ENCODE data around the gene KRTAP10-2. TPM values are rescaled to one million over a fixed set of nuclear protein-coding genes. Genes with fewer than 3 reads are reported as not detected.

Gene KRTAP10-2
- total and polyA plus RNA-seq, 2 donors (not counting 1 experiment from before 2014, with no cell fraction given) = not detected

DNA sequence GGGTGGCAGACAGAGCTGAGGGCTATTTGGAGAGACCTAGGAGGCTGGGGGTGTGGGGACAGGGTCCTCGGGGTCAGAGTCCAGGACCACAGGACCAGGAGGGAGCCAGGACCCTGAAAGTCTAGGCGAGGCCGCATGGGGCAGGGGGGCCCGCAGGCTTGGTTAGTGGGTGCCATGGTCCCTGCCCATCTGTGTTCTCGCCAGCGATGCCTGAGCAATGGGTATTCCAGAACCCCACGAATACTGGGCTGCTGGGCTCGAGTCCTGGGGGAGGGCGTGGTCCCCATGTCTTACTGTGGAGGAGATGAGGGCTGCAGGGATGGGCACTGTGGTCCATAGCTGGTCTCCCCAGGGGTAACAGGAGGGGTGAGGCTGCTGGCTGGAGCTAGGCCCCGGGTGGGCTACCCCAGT lies 39.0 kb upstream of the KRTAP10-2 start:
- Histone ChIP-seq H3K4me2 (ENCODE audit: extremely low read depth, insufficient read depth, low read length) (no peak overlapping the region), H3K27me3 (ENCODE audit: control insufficient read depth, insufficient read depth, low read length) (peaks cover 4% of the 10 kb centered on the region), H3K79me2 (ENCODE audit: control insufficient read depth, insufficient read depth, low read length) (no peaks in the 10 kb centered on the region), H4K20me1 (ENCODE audit: control insufficient read depth, extremely low read depth, insufficient read depth, low read length) (no peaks in the 10 kb centered on the region), H2AFZ (ENCODE audit: low read length) (no peak overlapping the region), H3K27ac (ENCODE audit: insufficient read depth, low read length) (no peak overlapping the region), H3K36me3 (ENCODE audit: control insufficient read depth, insufficient read depth, low read length) (no peaks in the 10 kb centered on the region), H3K9me3 (ENCODE audit: control insufficient read depth, insufficient read depth, low read depth, low read length) (no peaks in the 10 kb centered on the region), H3K4me1 (ENCODE audit: control insufficient read depth, extremely low read depth, insufficient read depth, low read length) (no peaks in the 10 kb centered on the region), H3K9ac (ENCODE audit: insufficient read depth, low read length) (no peak overlapping the region), H3K4me3 (replicated peaks in 1 of 4; ENCODE audit: control extremely low read depth in 1 of 4, insufficient read depth in 1 of 4, low read depth in 3 of 4, low read length in 4 of 4) (no peak overlapping the region)
- DNase-seq (ENCODE audit: low read depth in 2 of 2) = no peak
- TF ChIP-seq, protein P1, sequence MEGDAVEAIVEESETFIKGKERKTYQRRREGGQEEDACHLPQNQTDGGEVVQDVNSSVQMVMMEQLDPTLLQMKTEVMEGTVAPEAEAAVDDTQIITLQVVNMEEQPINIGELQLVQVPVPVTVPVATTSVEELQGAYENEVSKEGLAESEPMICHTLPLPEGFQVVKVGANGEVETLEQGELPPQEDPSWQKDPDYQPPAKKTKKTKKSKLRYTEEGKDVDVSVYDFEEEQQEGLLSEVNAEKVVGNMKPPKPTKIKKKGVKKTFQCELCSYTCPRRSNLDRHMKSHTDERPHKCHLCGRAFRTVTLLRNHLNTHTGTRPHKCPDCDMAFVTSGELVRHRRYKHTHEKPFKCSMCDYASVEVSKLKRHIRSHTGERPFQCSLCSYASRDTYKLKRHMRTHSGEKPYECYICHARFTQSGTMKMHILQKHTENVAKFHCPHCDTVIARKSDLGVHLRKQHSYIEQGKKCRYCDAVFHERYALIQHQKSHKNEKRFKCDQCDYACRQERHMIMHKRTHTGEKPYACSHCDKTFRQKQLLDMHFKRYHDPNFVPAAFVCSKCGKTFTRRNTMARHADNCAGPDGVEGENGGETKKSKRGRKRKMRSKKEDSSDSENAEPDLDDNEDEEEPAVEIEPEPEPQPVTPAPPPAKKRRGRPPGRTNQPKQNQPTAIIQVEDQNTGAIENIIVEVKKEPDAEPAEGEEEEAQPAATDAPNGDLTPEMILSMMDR (conservative IDR thresholded peaks at IDR 0.05 in 1 of 2, IDR thresholded peaks at IDR 0.05 in 1 of 2; ENCODE audit: low read depth in 1 of 2, low read length in 2 of 2) = no peak

DNA sequence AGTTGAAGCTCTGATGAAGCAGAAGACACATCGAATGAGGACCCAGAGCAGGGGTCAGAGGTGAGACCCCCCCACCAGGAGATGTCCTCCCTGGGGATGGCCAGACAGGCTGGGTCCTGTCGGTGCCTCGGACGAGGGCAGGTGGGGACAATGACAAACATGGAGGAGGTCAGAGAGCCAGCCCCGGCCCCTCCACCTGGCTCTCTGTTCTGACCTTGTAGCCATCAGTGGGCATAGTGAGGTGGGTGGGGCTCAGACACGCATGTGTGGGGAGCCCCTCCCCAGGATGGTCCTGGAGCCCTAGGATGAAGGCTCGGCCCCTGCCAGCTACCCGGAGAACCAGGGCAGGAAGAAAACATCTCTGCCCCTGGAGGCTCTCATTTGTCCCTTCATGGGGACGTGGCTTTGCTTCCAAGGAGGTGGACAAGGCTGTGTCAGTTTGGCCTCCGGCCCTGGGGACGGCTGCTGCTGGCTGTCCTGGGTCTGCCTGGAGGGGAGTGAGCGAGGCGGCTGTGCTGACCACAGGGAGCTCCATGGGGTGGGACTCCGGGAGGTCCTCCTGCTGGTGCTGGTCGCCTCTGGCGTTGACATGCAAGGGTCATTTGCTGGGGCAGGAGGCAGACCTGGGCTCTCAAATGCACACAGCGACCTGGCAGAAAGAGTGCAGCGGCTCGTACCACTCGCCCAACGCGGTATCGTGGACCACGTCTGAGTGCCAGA lies 38.4 kb upstream of the KRTAP10-2 start:
- DNase-seq (ENCODE audit: low read depth in 2 of 2) = no peak
- H3K27me3 ChIP-seq (ENCODE audit: control insufficient read depth, insufficient read depth, low read length) = peaks cover 4% of the 10 kb centered on the region
- no peaks in the 10 kb centered on the region for H3K9me3 ChIP-seq (ENCODE audit: control insufficient read depth, insufficient read depth, low read depth, low read length)
- H3K79me2 ChIP-seq (ENCODE audit: control insufficient read depth, insufficient read depth, low read length) = no peaks in the 10 kb centered on the region
- H4K20me1 ChIP-seq (ENCODE audit: control insufficient read depth, extremely low read depth, insufficient read depth, low read length) = no peaks in the 10 kb centered on the region
- H3K27ac ChIP-seq (ENCODE audit: insufficient read depth, low read length) = no peak overlapping the region
- H3K4me2 ChIP-seq (ENCODE audit: extremely low read depth, insufficient read depth, low read length) = no peak overlapping the region
- H3K4me1 ChIP-seq (ENCODE audit: control insufficient read depth, extremely low read depth, insufficient read depth, low read length) = no peaks in the 10 kb centered on the region
- H2AFZ ChIP-seq (ENCODE audit: low read length) = no peak overlapping the region
- H3K4me3 ChIP-seq (replicated peaks in 1 of 4; ENCODE audit: control extremely low read depth in 1 of 4, insufficient read depth in 1 of 4, low read depth in 3 of 4, low read length in 4 of 4) = no peak overlapping the region
- no peaks in the 10 kb centered on the region for H3K36me3 ChIP-seq (ENCODE audit: control insufficient read depth, insufficient read depth, low read length)
- no peak overlapping the region for H3K9ac ChIP-seq (ENCODE audit: insufficient read depth, low read length)
- no peak for TF ChIP-seq EZH2 (IDR thresholded peaks at IDR 0.05; ENCODE audit: low read length, missing control alignments)
- TF ChIP-seq, protein P1 (conservative IDR thresholded peaks at IDR 0.05 in 1 of 2, IDR thresholded peaks at IDR 0.05 in 1 of 2; ENCODE audit: low read depth in 1 of 2, low read length in 2 of 2) = no peak

DNA sequence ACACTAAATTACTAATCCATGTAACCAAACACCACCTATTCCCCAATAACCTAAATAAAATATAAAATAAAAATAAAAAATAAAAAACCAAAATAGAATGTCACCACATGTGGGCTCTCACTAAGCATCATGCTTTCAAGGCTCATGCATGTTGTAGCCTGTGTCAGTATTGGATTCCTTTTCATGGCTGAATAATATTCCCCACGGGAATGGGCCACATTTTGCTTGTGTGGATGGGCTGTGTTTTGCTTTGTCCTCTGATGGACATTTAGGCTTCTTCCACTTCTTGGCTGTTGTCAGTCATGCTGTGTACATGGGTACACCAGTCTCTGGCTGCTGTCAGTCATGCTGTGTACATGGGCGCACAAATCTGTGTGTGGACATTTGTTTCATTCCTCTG lies 37.8 kb upstream of the KRTAP10-2 start:
- Histone ChIP-seq H3K9me3 (ENCODE audit: control insufficient read depth, insufficient read depth, low read depth, low read length) (no peaks in the 10 kb centered on the region), H3K4me2 (ENCODE audit: extremely low read depth, insufficient read depth, low read length) (no peak overlapping the region), H3K79me2 (ENCODE audit: control insufficient read depth, insufficient read depth, low read length) (no peaks in the 10 kb centered on the region), H3K36me3 (ENCODE audit: control insufficient read depth, insufficient read depth, low read length) (no peaks in the 10 kb centered on the region), H3K27me3 (ENCODE audit: control insufficient read depth, insufficient read depth, low read length) (peaks cover 4% of the 10 kb centered on the region), H3K27ac (ENCODE audit: insufficient read depth, low read length) (no peak overlapping the region), H3K4me1 (ENCODE audit: control insufficient read depth, extremely low read depth, insufficient read depth, low read length) (no peaks in the 10 kb centered on the region), H4K20me1 (ENCODE audit: control insufficient read depth, extremely low read depth, insufficient read depth, low read length) (no peaks in the 10 kb centered on the region), H3K9ac (ENCODE audit: insufficient read depth, low read length) (no peak overlapping the region), H3K4me3 (replicated peaks in 1 of 4; ENCODE audit: control extremely low read depth in 1 of 4, insufficient read depth in 1 of 4, low read depth in 3 of 4, low read length in 4 of 4) (no peak overlapping the region), H2AFZ (ENCODE audit: low read length) (no peak overlapping the region)
- TF ChIP-seq, protein P1 (conservative IDR thresholded peaks at IDR 0.05 in 1 of 2, IDR thresholded peaks at IDR 0.05 in 1 of 2; ENCODE audit: low read depth in 1 of 2, low read length in 2 of 2) = no peak
- no peak for DNase-seq (ENCODE audit: low read depth in 2 of 2)

Data from fibroblast of lung (primary cell).